Motor neuron (in vitro differentiated cells): Measurements from ENCODE around the gene MED13. TPM values are rescaled to one million over a fixed set of nuclear protein-coding genes. Genes with fewer than 3 reads are reported as not detected.

ENCODE experiments used
- ATAC-seq, 8 experiments: fragments of 200-7000 bp; cut with Tn5 transposase; replicated peaks in 6 of 8; 2 replicates each; pipeline ENCODE4 v1.8.0; 2021; ENCODE audit warnings: mild to moderate bottlenecking in 8 of 8, moderate library complexity in 8 of 8
- H3K27ac ChIP-seq, 2 donors: fragments of 250-450 bp; sonication (Bioruptor Pico); 2 replicates each; pipeline ENCODE4 v1.9.0; 2021; ENCODE audit warnings: antibody characterized with exemption in 2 of 2, mild to moderate bottlenecking in 2 of 2, moderate library complexity in 1 of 2
- H3K4me1 ChIP-seq, 2 donors: fragments of 250-450 bp; sonication (Bioruptor Pico); replicated peaks in 1 of 2; 2 replicates each; pipeline ENCODE4 v1.6.1; 2021; ENCODE audit warnings: antibody characterized with exemption in 2 of 2, mild to moderate bottlenecking in 2 of 2, moderate library complexity in 1 of 2
- H3K4me3 ChIP-seq, 5 donors: fragments of 250-450 bp; sonication (Bioruptor Pico); 2 replicates each; pipeline ENCODE4 v1.9.0; 2021; ENCODE audit warnings: antibody characterized with exemption in 5 of 5, mild to moderate bottlenecking in 5 of 5, moderate library complexity in 4 of 5
- WGBS, 10 experiments: fragments of 450-650 bp; shearing (Covaris generic); methylation state at CpG; one replicate each; pipeline ENCODE4 v1.0.0; 2022; 5-methylcytosine and 5-hydroxymethylcytosine counted together
- in situ Hi-C, 9 experiments: fragments of 400-800 bp; cut with MboI; loops; one replicate each; pipeline ENCODE4 v1.15.0; 2021; ENCODE audit warnings: low sequenced_read_pairs in 9 of 9, low pct_unique_long_range_greater_than_20kb in 2 of 9; ENCODE audit not compliant: unreplicated experiment in 9 of 9
- total RNA-seq, 8 experiments: library from RNA; unstranded; fragments of 300-600 nt; gene quantifications; 2 replicates each; pipeline versions ENCODE4 v1.2.3 to v1.2.4, GENCODE V29; 2022

Gene MED13
- total RNA-seq, 8 experiments from 2014 or later = 29.6 to 115 (median 38.0) TPM

DNA sequence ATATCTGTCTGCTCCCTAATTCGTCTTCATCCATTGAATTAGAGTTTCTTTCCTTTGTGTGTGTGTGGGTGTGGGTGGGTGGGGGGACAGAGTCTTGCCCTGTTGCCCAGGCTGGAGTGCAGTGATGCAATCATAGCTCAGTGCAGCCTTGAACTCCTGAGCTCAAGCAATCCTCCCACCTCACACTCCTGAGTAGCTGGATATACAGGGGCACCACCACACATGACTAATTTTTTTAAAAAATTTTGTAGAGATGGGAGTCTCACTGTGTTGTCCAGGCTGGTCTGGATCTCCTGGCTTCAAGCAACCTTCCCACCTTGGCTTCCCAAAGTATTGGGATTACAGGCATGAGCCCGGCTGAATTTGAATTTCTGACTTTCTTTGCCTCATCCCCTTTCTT, 34.5 kb upstream of the MED13 start:
- no peaks in the 10 kb centered on the region for H3K4me1 ChIP-seq
- 0 to 100% (median 50%) methylated on average over 1 of the region's 2 CpGs; no CpG with 5 or more reads in 6 of the 10 experiments for WGBS, 10 experiments
- in situ Hi-C loops = no loop called here
- no peak overlapping the region for H3K27ac ChIP-seq
- H3K4me3 ChIP-seq = no peak overlapping the region
- no peak for ATAC-seq

DNA sequence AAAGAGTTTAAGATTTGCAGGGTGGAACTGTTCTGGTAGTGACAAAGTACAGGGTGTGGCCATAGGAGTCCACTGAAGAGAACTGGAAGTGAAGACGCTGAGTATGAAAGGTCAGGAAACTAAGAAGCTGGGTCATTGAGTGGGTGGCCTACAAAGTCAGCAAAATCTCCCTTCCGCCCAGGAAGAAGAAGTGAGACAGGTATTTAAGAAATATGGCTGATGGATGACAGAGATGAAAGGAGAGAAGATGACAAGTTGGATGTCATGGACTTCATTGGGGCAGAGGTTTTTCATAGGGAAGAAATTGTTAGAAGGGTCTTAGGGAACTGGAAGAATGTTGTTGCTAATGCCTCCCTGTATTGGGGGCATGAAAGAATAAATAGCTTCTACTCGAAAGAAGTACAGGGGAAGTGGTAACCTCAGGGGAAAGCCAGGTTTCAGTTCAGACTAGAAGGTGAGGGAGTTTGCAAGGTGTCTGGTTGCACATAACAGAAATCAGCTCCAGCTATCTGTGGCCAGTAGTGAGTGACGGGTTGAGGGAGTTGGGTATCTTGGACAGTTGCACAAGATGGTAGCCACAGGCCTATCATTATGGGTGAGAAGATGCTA, 33.6 kb upstream of the MED13 start:
- no peaks in the 10 kb centered on the region for H3K4me1 ChIP-seq
- WGBS, 10 experiments = 51 to 100% (median 88%) methylated on average over 1 to 4 of the region's 4 CpGs; no CpG with 5 or more reads in 1 of the 10 experiments
- H3K4me3 ChIP-seq = no peak overlapping the region
- in situ Hi-C loops = no loop called here
- no peak overlapping the region for H3K27ac ChIP-seq
- ATAC-seq = peak in 1 of 8 experiments; percentile 16

DNA sequence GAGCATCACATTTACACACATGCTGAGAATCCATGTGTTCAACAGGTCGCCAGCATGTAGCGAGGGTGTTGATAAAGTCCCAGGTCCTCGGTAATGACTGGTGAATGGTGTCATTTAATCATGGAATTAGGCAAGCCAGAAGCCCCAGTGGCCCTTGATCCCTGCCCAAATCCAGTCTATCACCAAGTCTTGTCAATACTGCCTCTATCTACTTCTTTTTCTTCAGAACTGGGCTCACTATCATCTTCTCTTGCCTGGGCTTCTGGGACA, 31.3 kb upstream of the MED13 start:
- no peak for ATAC-seq
- H3K27ac ChIP-seq = no peak overlapping the region
- in situ Hi-C loops = no loop called here
- H3K4me1 ChIP-seq = no peaks in the 10 kb centered on the region
- 40 to 100% (median 86%) methylated on average over 2 to 3 of the region's 3 CpGs; no CpG with 5 or more reads in 2 of the 10 experiments for WGBS, 10 experiments
- H3K4me3 ChIP-seq = no peak overlapping the region

DNA sequence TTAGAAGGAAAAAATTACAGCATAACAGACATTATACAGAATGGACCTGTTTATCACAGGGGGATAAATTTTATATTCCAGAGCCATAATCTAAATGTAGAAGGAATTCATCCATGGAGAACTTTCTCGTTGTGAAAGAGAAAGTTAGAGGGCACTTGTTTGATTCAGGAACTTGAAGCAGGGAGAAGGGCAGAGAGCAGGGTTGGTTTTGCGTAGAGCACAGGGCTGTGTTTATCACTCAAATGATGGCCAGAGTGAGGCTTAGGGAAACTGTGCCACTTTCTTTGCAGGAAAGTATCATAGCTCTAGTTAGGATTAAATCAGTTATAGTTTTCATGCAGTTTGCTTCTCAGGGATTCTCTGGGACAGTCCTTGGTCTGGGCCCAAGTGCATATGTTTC, 29.1 kb upstream of the MED13 start:
- in situ Hi-C loops = no loop called here
- no peaks in the 10 kb centered on the region for H3K4me1 ChIP-seq
- ATAC-seq = no peak
- WGBS, 10 experiments = 50 to 100% (median 78%) methylated on average over 1 to 2 of the region's 2 CpGs
- H3K27ac ChIP-seq = no peak overlapping the region
- H3K4me3 ChIP-seq = no peak overlapping the region

DNA sequence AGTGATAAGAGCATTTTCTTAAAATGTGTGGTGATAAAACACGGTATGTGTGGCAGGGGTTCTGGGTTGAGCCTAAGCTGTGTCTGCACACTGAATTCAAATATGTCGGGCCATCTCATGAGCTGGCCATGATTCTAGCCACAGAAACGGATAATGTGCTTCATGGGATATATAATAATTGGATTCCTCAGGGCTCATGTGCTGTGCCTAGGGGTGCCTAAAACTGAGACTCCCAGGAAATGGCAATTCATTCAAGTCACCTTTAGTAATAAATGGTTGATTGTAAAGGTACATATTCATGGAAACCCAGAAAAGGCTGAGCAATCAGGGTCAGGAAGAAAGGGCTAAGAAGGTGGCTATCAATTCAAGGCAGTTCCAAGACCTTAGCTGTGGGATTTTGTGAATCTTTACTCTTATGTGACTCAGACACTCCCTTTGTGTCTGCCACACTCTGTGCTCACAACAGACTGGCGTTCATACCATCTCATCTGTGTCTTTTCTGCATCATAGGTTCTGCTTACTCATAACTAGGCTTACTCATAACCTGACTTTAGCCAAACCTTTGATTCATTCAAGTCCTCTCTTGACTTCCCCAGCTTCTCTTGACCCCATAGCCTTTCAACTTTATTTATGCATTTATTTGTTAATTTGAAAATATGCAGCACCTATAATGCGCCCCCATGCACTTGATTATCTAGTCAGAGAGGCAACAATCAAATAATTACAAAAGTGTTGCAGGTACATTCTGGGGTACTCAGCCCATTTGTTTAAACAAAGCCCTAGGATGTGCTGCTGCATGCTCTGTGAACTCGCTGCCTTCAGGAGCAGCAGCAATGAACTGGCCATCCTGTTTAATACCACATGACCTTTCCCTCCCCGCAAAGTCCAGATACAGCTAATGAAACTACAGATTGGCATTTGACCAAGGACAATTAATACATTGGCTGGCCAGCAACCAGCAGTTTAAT, 28.4 kb upstream of the MED13 start:
- Histone ChIP-seq H3K27ac (no peak overlapping the region), H3K4me1 (no peaks in the 10 kb centered on the region), H3K4me3 (no peak overlapping the region)
- in situ Hi-C loops = no loop called here
- 50 to 94% (median 83%) methylated on average over 1 to 7 of the region's 7 CpGs for WGBS, 10 experiments
- ATAC-seq = peak in 5 of 8 experiments; percentile 36 to 98 (median 74)

DNA sequence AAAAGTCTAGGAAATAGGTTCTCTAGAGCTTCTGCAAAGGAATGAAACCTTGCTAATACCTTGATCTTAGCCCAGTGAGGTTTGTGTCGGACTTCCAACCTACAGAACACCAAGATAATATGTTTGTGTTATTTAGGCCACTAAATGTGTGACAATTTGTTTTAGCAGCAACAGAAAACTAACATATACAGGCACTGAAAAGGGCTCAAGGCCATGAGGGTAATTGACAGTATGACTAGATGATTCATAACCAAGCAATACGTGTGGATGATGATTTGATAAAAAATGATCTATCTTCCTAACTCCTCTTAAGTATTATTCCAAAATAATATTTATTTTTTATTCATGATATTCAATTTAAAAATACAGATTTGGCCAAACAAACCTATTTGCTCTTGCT, 27.7 kb upstream of the MED13 start:
- no peak overlapping the region for H3K27ac ChIP-seq
- no peak for ATAC-seq
- no peaks in the 10 kb centered on the region for H3K4me1 ChIP-seq
- 46 to 100% (median 75%) methylated on average over 1 to 2 of the region's 2 CpGs; no CpG with 5 or more reads in 4 of the 10 experiments for WGBS, 10 experiments
- in situ Hi-C loops = no loop called here
- no peak overlapping the region for H3K4me3 ChIP-seq

DNA sequence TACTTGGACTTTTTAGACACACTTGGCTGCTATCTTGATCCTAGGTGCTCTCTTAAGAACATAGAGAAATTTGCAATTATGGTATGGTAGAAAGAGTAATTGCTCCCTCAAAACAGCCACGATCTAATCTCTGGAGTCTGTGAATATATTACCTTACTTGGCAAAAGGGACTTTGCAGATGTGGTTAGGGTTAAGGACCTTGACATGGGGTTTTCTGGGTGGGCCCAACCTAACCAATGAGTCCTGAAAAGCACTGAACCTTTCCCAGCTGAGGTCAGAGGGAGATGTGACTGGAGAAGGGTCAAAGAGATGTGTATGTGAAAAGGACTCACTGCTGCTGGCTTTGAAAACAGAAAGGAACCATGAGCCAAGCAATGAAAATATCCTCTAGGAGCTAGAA, 26.7 kb upstream of the MED13 start:
- in situ Hi-C loops = no loop called here
- Histone ChIP-seq H3K4me1 (no peaks in the 10 kb centered on the region), H3K27ac (no peak overlapping the region), H3K4me3 (no peak overlapping the region)
- ATAC-seq = no peak
- WGBS, 10 experiments = 80% methylated on average over 1 of the region's 1 CpG; no CpG with 5 or more reads in 9 of the 10 experiments

DNA sequence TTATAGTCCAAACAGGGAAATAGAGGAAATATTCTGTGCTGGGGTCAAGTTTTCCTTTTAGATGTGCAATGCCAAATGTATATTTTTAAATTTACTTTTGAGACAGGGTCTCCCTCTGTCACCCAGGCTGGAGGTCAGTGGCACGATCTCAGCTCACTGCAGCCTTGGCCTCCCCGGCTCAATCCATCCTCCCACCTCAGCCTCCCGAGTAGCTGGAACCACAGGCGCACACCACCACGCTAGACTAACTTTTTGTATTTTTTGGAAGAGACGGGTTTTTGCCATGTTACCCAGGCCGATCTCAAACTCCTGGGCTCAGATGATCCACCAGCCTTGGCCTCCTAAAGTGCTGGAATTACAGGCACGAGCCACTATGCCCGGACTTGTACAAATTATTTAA, 25.8 kb upstream of the MED13 start:
- Histone ChIP-seq H3K27ac (no peak overlapping the region), H3K4me3 (no peak overlapping the region), H3K4me1 (no peaks in the 10 kb centered on the region)
- in situ Hi-C loops = no loop called here
- ATAC-seq = no peak
- 61 to 93% (median 85%) methylated on average over 2 to 8 of the region's 9 CpGs; no CpG with 5 or more reads in 4 of the 10 experiments for WGBS, 10 experiments

DNA sequence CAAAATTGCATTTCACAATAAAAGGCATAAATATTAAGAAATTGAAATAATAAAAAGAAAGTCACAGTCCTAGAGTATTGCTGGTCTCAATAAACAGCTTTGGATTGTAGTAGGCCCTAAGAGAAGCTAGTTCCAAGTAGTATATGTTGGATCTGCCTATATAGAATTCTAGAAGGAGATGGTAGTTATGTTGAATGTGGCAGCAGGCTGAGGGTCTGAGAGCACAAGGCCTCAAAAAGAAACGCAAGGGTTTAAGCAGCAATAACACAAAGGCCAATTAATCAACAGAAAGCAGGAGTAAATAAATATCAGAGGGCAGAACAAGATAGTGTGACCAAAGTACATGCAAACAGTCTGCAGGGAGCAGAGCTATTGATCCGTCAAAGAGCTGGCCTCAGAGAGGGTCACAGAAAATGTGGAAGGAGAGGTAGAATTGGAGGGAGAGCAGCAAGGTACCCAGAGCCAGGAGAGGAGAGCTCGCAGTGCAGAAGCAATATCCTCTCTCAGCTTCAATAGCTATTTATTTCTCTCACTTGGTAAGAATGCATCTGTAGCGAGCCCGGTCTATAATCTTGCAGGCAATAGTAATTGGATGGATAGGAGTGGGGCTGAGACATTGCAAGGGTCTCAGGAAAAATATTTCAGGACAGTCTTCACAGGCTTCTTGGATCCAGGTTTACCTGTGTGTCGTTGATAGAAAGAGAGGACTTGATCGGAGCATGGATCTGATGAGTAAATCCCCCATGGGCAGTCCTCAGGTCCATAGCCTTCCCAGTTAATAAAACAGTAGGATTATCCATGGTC, 25.1 kb upstream of the MED13 start:
- no peaks in the 10 kb centered on the region for H3K4me1 ChIP-seq
- in situ Hi-C loops = no loop called here
- no peak overlapping the region for H3K4me3 ChIP-seq
- H3K27ac ChIP-seq = no peak overlapping the region
- 70 to 100% (median 87%) methylated on average over 2 to 7 of the region's 7 CpGs for WGBS, 10 experiments
- ATAC-seq = no peak

DNA sequence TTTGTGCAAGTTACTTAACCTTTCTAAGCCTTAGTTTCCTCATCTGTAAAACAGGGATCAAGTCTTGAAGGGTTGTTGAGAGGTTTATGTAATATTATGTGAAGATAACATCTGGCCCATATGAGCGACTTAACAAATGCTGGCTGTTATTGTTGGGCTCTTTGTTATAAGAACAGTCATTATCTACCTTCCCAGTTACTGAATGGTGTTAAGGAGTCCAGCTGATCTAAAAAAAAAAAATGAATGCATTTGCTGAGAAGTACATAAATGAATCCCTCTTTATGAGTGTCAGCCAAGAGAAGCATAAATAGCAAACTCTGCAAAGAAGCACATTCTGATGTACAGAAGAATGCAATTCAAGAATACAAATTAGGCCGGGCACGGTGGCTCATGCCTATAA, 24.3 kb upstream of the MED13 start:
- peak in 1 of 8 experiments; percentile 58 for ATAC-seq
- 14 to 100% (median 70%) methylated on average over 1 to 3 of the region's 3 CpGs; no CpG with 5 or more reads in 2 of the 10 experiments for WGBS, 10 experiments
- H3K4me1 ChIP-seq = no peaks in the 10 kb centered on the region
- H3K4me3 ChIP-seq = no peak overlapping the region
- no peak overlapping the region for H3K27ac ChIP-seq
- in situ Hi-C loops = no loop called here

DNA sequence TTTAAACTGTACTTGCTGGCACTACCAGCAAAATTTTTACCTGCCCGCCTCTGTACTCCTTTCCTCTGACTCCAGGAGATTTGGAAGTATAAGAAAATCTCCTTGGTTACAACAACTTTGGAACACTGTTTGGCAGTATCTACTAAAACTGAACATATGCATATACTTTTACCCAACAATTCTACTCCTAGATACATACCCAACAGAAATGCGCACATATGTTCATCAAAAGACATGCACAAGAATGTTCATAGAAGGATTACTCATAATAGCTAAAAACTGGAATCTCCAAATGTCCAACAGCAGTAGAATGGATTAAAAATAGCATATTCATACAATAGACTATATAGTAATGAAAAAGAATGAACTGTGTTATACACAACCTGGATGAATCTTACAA, 21.7 kb upstream of the MED13 start:
- peak in 3 of 8 experiments; percentile 76 to 82 (median 81) for ATAC-seq
- 33 to 100% (median 86%) methylated on average over 1 to 2 of the region's 2 CpGs; no CpG with 5 or more reads in 5 of the 10 experiments for WGBS, 10 experiments

DNA sequence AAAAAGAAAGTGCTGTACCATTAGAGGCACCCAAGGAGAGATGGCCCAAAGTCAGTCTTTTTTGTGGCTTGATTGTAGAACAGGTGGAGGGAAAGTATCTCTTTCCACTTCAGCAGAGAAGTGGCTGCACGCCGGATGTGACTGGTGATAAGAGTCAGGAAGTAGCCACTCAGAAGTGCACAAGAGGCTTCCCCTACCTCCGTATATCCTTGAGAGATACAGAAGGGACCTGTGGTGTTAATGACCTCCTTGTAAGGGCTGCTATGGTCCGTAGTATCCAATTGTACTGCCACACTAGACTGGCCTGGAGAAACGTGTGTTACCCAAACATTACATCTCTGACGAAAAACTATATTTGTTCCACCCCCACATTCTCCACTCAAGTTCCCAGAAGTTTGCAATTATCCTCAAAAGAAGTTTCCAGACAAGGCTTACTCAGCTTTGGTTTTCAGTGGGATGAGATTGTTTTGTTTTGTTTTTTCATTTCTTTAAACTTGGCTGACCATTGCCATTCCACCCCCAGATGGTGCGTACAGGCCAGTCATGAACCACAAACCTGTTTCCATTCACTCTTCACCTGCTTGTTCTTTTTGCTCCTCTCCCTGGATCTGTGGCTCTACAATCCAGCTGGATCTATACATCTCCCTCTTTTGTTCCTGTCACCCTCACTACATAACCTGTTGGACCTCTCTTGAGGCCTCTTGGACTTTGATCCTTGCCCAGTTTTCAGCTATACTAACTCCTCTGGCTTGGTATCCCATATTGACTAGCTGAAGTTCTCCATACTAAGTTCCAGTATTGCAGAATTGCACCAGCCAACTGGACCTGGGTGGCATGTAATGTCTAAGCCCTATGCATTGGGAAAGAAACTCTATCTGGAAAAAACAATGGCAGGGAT, 20.7 kb upstream of the MED13 start:
- no peak overlapping the region for H3K4me3 ChIP-seq
- in situ Hi-C loops = no loop called here
- H3K27ac ChIP-seq = no peak overlapping the region
- no peaks in the 10 kb centered on the region for H3K4me1 ChIP-seq
- ATAC-seq = no peak
- 60 to 92% (median 79%) methylated on average over 1 to 7 of the region's 7 CpGs; no CpG with 5 or more reads in 1 of the 10 experiments for WGBS, 10 experiments

More for the DNA sequence above, 21.7 kb upstream of the MED13 start:
- Histone ChIP-seq H3K4me3 (no peak overlapping the region), H3K27ac (no peak overlapping the region), H3K4me1 (no peaks in the 10 kb centered on the region)
- in situ Hi-C loops = no loop called here
